Measurements from ENCODE around the gene ADAMTSL2.

Gene ADAMTSL2

DNA sequence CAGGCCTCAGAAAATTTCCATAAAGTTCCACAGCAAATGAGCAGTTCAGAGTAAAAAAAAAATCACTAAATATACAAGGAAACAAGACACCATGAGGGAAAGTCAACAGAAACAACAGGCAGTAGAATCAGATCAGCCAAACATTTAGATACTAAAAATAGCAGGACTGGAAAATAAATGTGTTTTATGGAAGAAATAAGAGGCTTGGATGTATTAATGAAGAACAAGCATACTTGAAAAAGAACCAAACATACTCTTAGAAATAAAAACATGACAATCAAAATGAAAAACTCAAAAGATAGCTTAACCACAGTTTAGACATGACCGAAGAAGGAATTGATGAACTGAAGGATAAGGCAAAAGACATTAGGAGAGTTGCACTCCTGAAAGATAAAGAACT is 32.4 kb upstream of the ADAMTSL2 start:
- no peak for FAIRE-seq

DNA sequence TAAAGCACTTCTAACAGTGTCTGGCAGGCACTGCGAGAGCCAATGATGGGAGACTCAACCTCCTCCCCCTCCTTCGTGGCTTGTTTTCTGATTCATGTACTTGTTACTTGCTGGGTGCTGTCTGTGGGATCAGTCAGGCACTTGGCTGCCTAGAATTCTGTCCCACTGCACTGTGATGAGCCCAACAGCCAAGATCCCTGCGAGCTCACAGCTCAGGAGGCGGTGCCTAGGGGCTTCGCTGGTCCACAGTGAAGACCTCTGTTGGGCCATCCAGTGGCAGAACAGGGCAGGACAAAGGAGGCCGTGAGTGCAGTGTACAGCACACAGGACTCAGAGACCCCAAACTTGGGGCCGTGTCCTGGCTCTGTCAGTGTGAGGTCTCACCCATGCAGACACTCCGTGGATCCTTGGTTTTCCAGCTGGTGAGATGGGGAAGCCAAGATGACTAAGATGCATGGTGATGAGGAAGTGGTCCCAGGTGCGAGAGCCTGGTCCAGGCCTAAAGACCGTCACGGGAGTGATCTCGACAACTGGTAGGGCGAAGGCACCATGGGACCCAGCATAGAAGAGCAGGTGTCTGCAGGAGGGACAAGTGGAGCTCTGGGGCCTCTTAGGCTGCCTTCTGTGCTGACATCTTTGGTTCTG is 29.2 kb upstream of the ADAMTSL2 start:
- FAIRE-seq: no peak

DNA sequence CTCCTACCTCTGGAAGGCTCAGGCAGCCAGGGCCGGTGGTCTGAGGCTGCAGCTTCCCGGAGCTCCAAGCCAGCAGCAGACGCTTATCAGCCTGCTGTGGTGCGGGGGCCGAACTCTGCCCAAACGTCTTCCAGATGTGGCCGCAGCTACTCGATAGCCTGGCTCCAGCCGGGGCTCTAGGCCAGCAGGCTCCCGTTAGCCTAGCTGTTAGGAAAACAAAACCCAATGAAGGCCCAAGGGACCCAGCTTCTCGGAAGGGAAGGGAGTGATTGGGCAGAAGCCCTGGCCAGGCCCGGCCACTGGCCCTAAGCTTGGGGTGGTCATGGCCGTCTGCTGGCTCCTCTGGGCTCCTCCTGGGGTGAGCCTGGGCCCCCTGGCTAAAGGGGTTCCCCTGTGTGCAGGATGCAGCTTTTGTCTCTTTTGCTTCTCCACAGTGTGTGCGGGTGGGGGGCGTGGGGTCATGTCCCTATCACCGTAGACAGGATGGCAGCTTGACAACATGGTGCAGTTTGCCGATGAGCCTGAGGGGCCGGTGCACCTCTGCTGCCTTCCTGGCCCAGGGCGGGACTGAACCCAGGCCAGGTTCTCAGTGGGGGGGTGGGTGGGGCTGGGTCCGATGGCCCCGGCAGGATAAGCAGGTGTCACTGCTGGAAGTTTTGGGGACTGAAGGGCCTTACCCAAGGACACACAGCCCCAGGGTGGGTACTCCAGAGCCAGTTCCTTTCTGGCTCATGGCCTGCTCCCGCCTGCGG is 28.4 kb upstream of the ADAMTSL2 start:
- no peak for FAIRE-seq

DNA sequence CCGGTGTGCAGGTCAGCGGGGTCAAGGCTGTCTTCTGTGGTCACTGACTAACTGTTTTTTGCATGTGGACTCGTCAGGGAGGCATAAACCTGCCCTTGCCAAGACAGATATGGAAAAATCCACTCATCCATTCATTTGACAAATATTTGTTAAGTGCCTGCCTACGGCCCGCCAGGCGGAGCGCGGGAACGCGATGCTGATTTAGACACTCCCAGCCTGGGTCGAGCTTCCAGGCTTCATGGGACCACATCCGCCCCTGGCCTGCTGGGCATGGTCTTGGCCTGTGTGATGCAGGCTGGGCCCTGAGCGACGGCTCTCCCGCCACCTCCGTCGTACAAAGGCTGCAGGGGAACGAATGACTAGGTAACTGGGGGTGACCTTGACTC is 27.9 kb upstream of the ADAMTSL2 start:
- no peak for FAIRE-seq

DNA sequence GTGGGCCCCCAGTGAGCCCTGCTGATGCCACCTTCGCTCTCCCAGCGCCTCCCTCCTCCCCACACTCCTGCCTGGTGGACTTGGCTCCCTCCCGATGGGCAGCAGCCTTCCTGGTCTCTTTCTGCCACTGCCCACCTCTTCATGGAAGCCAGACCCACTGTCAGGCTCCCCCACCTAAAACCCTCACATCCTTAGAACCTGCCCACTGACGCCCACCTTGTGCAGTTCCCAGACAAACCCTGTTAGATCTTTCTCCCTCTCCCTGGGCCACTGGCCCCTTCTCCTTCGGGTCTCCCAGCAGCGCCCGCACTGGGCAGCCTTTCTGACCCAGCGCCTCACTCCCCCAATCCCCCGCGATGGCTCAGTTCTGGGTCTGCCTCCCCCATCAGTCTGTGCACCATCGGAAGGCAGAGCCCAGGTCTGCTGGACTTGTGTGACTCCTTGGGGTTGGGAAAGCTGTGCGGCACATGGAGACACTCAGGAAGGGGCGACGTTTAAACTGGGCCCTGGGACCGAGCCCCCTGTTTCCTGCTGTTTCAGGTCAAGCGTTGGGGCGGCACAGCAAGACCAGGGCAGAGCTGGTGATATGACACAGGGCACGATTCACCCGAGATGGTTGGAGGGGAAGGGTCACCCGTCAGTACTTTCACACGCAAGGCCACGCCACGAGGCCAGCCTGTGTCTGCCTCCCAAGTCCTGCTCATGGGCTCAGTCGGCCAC is 27.1 kb upstream of the ADAMTSL2 start:
- no peak for FAIRE-seq

DNA sequence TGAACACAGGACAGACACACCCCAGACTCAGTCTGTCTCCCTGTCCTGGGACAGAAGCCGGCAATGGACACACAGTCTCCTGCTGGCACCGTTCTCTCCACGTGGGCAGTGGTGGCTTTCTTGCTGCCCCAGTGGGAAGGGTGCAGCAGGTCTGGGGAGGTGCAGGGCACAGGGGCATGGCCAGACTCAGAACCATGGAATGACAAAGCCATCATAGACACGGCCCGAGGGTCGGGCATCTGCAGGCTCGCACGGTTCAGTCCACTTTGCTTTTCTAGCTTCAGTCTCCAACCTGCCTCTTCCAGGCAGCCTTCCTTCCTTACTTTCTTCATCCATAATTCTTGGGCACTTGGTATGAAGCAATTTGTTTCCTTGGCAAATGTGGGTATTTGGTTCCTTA is 26.5 kb upstream of the ADAMTSL2 start:
- FAIRE-seq: no peak

DNA sequence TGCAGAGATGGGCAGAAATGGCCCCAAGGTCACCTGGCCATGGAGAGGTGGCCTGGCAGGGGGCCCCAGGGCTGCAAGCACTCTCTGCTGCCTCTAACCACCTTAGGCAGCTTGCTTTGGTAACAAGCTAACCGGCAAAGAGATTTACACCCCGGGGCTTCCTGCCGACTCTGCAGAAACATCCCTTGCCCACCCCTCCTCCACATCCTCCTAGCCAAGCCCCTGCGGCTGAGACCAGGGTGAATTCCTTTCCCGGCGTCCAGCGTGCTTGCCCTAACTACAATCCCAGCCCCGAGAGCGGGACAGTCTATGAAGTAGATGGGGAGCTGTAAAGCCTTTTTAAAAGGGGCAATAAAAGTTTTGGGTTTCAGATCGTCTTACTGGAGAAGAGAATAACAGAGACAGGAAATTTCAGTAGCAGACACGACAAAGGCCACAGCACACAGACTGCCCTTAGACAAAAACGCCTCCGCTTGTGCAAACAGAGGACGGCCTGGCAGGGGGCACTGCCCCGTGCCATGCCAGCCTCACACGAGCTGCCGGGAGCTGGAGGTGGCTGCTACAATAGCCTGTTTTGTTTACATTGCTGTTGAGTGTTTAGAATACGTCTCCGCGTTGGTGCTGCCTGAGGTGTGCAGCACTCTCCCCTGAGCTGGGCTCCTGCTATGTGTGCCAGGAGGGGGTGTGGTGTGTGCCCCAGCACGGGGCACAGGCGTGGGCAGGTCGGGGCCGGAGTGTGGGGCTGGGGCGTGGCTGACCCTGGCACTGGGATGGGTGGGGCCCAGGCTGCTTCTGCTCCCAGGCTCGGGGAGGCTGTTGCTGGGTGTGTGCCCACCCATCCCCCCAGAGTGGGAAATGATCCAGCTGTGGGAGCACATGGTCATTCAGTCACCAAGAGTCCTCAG is 25.1 kb upstream of the ADAMTSL2 start:
- peak; percentile 60 for FAIRE-seq

DNA sequence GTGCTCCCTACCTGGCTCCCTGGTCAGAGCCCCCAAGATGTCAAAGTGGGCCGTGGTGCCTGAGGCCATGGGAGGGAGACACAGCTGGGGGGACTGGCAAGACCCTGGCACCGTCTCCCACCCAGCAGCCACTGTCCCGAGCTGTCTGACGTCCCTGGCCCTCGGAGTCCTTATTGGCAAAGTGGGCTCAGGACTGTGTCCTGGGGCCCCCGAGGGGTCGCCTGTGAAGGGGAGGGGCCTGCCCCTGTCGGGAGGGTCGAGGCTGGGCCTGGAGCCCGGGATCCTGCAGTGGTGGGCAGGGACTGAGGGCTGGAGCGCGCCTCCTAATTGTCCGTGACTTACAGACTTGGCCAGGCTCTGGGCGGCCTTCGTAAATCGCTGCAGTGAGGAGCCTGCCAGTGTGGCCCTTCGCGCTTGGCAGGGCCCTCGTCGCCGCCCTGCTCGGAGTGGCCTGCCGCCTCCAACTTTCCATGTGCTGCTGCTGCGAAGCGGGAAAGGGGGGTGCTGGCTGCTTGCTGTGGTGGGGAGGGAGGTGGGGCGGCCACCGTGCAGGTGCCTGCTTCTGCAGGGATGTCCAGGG is 23.5 kb upstream of the ADAMTSL2 start:
- no peak for FAIRE-seq

DNA sequence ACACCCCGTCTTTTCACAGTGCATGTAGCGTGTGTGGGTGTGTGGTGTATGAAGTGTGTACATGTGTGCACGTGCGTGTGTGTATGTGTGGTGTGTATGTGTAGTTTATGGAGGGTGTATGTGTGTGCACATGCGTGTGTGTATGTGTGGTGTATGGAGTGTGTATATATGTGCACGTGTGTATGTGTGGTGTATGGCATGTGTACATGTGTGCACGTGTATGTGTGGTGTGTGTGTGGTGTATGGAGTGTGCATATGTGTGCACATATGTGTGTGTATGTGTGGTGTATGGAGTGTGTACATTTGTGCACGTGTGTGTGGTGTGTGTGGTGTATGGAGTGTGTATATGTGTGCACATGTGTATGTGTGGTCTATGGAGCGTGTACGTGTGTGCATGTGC is 22.9 kb upstream of the ADAMTSL2 start:
- FAIRE-seq: no peak

DNA sequence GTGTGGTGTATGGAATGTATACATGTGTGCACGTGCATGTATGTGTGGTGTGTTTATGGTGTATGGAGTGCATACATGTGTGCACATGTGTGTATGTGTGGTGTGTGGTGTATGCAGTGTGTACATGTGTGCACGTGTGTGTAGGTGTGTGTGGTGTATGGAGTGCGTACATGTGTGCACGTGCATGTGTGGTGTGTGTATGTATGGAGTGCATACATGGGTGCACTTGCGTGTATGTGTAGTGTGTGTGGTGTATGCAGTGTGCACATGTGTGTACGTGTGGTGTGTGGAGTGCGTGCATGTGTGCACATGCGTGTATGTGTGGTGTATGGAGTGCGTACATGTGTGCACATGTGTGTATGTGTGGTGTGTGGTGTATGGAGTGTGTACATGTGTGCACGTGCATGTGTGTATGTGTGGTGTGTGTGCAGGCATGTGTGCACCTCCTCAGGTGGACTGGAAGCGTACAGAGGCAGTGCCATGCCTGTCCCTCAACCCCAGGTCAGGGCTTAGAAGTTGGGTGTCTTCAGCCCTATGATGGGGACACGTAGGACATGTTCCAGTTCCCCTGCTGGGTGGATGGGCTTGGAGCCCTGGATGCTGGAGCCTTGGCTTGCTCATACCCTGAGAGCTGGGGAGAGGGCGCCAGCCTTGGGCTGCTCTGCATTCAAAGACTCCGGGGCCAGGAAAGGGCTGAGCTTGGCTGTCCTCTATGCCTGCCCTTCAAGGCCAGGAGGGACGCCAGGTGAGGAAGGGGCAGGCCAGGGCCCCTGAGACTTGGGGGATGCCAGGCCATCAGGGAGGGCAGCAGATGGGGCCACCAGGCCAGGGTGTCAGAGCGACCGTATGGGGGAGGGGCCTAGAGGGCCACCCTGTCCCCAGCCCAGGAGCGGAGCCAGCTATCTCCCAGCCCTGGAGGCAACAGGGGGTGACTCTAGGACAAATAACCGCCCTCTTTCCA is 22.0 kb upstream of the ADAMTSL2 start:
- no peak for FAIRE-seq

DNA sequence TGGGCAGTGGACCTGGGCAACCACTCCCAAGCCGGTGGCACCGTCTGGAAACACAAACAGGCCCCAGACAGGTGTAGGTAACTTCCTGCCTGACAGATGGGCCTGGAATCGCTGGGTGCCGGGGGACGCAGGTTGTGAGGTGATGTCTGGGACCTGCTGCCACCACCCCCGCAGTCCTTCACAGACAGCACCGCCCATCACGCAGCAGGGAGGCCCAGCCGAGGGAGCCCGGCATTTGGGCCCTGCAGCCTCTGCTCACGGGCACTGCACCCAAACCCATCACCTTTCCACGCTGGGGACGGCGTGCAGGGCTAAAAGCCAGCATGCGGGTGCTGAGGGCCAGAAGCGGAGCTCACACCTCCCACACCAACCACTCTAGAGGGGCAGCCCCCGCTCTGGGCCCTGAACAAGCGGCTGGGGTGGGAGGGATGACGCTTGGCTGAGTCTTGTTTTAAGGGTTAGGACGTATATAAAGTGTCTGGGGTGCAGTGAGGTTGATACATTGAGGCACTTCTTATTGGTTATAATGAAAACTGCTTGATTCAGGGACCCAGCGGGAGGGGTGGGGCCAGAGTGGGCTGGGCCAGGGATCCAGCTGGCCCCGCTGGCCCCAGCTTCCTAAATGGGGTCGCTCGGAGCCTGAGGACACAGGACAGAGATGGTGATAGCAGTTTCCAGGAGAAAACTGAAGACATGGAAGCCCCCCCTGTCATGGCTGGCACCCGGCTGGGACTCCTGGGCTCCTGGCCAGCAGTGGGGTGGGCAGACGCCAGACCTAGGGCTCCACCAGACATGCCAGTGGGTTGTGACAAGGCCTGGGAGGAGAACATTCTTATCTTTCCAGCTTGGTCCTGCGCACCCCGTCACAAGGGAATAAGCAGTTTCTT is 21.0 kb upstream of the ADAMTSL2 start:
- FAIRE-seq: no peak

DNA sequence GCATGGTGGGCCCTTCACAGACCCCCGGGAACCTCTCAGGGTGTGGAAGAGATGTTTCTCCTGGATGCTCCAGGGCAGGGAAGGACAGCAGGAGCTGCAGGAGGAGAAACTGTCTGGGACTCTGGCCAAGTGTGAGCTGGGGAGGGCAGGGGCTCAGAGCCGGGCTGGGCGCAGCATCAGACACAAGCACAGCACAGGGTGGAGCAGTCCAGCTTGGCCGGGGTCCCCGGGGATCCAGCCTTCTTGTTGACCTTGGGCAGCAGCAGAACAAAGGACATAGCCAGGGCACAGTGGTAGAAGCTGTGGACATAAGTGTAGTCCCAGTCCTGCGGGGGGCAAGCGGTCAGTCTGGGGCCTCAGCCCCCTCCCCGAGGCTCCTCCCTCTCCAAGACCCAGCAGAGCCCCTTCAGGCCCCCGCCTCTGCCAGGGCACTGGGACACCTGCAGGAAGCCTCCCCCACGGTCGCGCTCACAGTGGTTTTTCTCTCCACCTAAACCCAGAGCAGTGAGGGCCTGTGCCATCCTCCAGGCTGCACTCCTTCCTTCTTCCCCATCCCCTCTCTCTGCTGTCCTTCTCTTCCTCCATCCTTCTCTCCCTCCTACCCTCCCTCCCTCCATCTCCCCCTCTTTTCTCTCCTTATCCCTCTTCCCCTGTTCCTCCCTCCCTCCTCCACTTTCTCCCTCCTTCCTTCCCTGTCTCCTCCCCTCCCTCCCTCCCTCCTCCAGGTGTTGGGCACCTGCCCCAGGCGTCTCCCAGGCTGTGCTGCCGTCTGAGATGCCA is 19.9 kb upstream of the ADAMTSL2 start:
- no peak for FAIRE-seq

DNA sequence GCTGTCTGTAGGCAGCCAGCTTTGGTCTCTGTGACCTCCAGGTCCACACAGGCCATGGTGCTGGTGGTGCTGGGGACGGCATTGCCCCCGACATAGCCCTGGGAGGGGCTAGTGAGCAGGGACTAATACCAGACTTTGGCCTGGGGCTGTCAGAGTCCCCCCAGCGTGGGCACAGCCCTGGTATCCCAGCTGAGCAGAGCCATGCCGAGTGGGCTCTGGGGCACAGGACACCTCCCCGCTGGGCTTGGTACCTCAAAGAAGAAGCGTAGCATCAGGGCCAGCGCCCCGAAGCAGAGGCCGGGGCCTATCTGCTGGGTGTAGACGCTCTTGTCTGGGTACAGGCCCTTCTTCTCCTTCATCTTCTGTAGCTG is 19.3 kb upstream of the ADAMTSL2 start:
- no peak for FAIRE-seq

DNA sequence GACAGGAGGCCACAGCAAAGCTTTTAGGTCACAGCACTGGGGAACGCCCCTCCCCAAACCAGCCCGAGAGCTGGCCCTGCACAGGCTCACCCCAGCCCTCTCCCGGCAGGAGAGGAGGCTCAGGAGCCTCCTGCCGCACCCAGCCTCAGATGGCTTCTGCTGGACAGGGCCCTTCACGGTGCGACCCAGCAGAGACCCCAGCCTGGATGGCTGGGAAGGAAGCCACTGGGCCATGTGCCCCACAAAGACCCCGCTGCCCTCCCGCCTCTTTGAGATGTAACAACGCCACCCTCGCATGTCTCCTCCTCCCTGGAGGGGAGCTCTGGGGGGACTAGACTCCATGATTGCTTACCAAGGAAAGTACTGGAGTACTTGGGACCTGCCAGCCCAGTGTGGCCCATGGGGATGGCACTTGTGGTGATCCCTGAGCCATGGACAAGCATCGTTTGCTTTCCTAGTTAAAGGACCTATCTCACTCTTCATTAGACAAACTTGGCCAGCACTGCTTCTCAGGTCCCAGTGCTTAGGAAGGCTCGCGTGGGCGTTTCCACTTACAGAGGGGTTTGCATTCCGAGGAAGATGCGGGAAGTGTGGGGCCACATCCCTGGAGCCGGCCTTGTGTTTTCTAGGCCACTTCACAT is 18.8 kb upstream of the ADAMTSL2 start:
- no peak for FAIRE-seq

DNA sequence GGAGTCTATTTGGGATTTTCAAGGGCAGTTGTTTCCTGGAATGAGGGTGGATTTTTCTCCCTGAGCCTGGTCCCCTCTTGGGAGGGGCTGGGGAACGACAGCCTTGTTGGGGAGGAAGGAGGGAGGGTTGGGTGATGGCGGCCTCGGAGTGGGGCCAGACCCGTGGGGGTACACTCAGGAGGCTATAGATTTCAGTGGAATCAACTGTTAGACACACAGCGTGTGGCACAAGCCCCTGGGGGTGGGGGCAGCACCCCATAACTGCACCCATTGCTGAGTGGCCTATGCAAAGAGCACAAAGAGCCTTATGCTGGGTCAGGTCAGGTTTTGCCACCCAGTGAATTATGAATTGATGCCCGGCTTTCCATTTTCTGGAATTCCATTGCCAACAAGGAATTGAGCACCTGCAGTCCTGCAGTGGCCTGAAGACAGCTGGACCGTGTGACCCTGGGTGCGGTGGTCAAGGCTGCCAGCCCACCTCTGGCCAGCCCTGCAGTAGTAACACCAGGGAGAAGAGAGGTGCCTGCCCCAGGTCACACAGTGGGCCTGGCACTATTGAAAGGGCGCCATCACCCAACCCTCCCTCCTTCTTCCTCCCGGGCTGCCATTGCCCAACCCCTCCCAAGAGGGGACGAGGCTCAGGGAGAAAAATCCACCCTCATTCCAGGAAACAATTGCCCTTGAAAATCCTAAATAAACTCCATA is 18.1 kb upstream of the ADAMTSL2 start:
- no peak for FAIRE-seq

DNA sequence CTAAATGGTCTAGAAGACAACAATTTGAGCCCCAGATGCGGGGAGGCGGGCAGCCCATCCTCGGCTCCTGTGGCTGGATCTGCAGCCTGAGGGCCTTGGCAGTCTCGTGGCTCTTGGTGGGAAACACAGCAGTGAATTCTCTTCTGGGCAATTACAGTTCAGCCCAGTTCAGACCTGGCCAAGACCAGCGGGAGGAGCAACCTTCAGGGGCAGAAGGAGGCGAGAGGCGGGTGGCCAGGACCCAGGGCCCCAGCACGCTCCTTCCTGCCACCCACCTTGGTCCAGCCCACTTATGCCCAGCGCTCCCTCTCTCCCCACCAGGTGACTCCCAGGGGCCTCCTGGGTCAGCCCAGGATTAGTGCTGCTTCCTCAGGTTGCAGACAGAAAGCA is 17.5 kb upstream of the ADAMTSL2 start:
- no peak for FAIRE-seq

DNA sequence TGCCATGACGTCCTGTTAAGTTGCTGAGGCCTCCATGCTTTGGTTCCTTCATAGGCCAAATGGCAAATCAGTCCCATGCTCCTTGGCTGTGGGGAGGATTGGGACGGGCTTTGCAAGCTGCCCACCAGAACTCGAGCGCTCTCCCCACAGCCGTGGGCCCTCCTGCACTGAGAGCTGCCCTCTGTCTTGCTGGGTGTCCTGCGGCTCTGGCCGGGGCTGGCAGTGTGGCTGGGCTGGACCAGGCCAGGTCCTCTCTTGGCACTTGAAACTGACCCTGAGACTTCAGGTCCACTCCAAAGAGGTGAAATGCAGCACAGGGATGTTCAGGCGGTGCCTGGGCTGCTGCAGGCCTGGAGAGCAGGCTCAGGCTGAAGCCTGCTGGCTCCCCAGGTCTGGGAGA is 16.8 kb upstream of the ADAMTSL2 start:
- FAIRE-seq: no peak

DNA sequence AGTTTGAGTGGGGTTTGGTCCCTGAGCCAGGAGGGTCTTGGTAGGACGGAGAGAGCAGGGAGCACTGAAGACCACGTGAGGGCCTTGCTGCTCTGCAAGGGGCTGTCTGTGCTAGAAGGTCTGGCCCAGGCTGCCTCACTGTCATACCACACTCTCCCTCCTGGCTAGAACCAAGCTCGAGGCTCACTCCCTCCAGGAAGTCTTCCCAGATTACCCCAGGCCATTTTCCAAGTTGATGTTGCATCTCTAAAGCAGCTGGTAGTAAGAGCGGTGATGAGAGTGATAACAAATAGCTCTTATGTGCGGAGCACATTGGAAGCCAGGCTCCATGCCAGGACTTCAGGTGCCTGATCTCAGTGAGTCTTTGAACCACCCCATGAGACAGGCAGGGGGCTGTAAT is 16.3 kb upstream of the ADAMTSL2 start:
- no peak for FAIRE-seq

Measured in islet of Langerhans (tissue), 1 donor.